Endometrial microvascular endothelial cells (primary cell): ENCODE measurements around the gene RERG. TPM values are rescaled to one million over a fixed set of nuclear protein-coding genes. Genes with fewer than 3 reads are reported as not detected.

Experiments used
- in situ Hi-C: cut with HindIII; loops from 2 replicates; pipeline ENCODE4 v1.10.0; 2017; ENCODE audit warnings: low sequenced_read_pairs, low pct_unique_long_range_greater_than_20kb; ENCODE audit errors: inconsistent ontology term
- total RNA-seq: library from RNA; depleted of rRNA; stranded (reverse); fragments of >200 nt; gene quantifications from one replicate; pipeline ENCODE4 v1.2.3, GENCODE V29; 2015; ENCODE audit errors: inconsistent ontology term

Gene RERG
- total RNA-seq, 1 donor from 2014 or later: not detected

- in situ Hi-C loops: no loop called here
Observed at GRCh38 chr12:15163030-15163976, 57.9 kb downstream of the RERG start.

GRCh38 chr12:15158083-15158482, 63.1 kb downstream of the RERG start:
- in situ Hi-C loops: no loop called here

- in situ Hi-C loops: no loop called here
Observed at GRCh38 chr12:15157269-15157671, 63.9 kb downstream of the RERG start.

- in situ Hi-C loops: no loop called here
Observed at GRCh38 chr12:15155271-15155670, 65.9 kb downstream of the RERG start.

GRCh38 chr12:15154103-15154502, 67.1 kb downstream of the RERG start:
- in situ Hi-C loops: no loop called here

- in situ Hi-C loops: no loop called here
Observed at GRCh38 chr12:15152868-15153267, 68.3 kb downstream of the RERG start.

GRCh38 chr12:15152456-15152855, 68.8 kb downstream of the RERG start:
- in situ Hi-C loops: no loop called here

GRCh38 chr12:15151161-15152091, 69.8 kb downstream of the RERG start:
- in situ Hi-C loops: no loop called here

- in situ Hi-C loops: no loop called here
Observed at GRCh38 chr12:15146585-15146984, 74.6 kb downstream of the RERG start.

GRCh38 chr12:15143467-15143866, 77.8 kb downstream of the RERG start:
- in situ Hi-C loops: no loop called here

- in situ Hi-C loops: no loop called here
Observed at GRCh38 chr12:15142711-15143110, 78.5 kb downstream of the RERG start.

- in situ Hi-C loops: no loop called here
Observed at GRCh38 chr12:15131431-15131830, 89.8 kb downstream of the RERG start.

GRCh38 chr12:15130541-15130940, 90.7 kb downstream of the RERG start:
- in situ Hi-C loops: no loop called here

- in situ Hi-C loops: no loop called here
Observed at GRCh38 chr12:15123401-15123800, 97.8 kb downstream of the RERG start.

- in situ Hi-C loops: no loop called here
Observed at GRCh38 chr12:15122344-15122743, 98.9 kb downstream of the RERG start.

- in situ Hi-C loops: no loop called here
Observed at GRCh38 chr12:15118955-15119354, 102.3 kb downstream of the RERG start.

GRCh38 chr12:15116983-15117382, 104.2 kb downstream of the RERG start:
- in situ Hi-C loops: no loop called here

GRCh38 chr12:15116086-15116485, 105.1 kb downstream of the RERG start:
- in situ Hi-C loops: no loop called here

- in situ Hi-C loops: no loop called here
Observed at GRCh38 chr12:15115434-15115833, 105.8 kb downstream of the RERG start.

GRCh38 chr12:15114501-15114900, 106.7 kb downstream of the RERG start:
- in situ Hi-C loops: no loop called here
